CD4-positive, alpha-beta T cell treated with Interleukin-4 for 4 hours (primary cell): ENCODE data around the gene ZNF839.
A peak's percentile ranks its signal among the peaks of the same experiment; 100 is the strongest.
"Not testable (repeated sequence)": the region's sequence is repeated elsewhere in the genome, so short reads cannot be mapped to it uniquely, and the experiment has no call there.

ENCODE experiments used
- DNase-seq: peaks from one replicate; pipeline ENCODE4 v3.0.0-alpha.2; 2020

Gene ZNF839

DNA sequence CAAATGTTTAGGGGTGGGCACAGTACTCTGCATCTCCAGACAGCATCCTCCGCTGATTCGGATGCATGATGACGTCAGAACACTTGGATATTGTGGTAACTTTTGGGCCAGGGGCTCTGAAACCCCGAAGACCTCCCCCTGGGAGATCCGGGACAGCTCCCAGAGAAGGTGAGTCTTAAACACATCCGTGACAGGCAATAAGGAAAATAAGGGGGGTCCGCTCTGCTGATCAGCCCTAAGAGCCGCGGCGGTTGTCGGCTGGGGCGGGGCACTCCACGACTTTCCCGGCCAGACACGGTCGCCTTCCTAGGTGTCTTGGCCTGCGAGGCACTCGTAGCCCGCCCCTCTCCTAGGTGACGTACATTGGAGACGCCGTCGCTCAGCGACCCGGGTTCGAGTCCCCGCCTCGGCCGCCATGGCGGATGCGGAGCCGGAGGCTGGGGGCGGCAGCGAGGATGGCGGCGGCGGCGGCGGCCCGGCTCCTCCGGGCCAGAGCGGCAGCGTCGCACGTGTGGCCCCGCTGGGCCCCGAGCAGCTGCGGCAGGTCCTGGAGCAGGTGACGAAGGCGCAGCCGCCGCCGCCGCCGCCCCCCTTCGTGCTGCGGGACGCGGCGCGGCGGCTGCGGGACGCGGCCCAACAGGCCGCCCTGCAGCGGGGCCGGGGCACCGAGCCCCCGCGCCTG lies at the start of gene ZNF839:
Gene ZNF839, plus strand, starts transcription at position 396 of the 682 bp plus-strand sequence. Its CDS starts 20 bp downstream, at position 416.
- DNase-seq, result peak; percentile 93

DNA sequence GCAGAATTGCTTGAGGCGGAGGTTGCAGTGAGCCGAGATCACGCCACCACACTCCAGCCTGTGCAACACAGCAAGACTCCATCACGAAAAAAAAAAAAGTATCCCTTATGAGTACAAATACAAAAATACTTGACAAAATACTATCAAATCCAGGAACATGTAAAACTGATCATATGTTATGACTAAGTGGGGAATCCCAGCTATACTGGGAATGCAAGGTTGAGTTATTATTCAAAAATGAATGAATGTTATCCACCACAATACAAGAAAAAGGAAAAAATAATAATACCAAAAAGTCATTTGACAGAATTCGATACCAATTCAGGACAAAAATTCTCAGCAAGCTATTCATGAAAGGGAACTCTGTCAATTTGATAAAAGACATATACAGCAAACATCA lies 47.2 kb upstream of the ZNF839 start:
- DNase-seq, result no peak

DNA sequence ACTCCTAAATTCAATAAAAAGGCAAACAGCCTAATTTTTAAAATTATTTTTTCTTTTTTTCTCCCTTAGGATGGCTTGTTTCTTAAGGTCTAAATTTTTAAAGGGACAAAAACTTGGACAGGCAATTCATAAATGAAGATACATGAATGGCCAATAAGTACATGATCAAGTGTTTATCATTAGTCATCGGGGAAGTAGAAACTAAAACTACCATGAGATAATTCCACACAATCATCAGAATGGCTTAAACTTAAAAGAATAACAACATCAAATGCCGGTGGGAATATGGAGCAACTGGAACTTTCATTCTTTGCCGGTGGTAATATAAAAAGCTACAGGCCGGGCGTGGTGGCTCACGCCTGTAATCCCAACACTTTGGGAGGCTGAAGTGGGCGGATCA lies 43.7 kb upstream of the ZNF839 start:
- no peak for DNase-seq

DNA sequence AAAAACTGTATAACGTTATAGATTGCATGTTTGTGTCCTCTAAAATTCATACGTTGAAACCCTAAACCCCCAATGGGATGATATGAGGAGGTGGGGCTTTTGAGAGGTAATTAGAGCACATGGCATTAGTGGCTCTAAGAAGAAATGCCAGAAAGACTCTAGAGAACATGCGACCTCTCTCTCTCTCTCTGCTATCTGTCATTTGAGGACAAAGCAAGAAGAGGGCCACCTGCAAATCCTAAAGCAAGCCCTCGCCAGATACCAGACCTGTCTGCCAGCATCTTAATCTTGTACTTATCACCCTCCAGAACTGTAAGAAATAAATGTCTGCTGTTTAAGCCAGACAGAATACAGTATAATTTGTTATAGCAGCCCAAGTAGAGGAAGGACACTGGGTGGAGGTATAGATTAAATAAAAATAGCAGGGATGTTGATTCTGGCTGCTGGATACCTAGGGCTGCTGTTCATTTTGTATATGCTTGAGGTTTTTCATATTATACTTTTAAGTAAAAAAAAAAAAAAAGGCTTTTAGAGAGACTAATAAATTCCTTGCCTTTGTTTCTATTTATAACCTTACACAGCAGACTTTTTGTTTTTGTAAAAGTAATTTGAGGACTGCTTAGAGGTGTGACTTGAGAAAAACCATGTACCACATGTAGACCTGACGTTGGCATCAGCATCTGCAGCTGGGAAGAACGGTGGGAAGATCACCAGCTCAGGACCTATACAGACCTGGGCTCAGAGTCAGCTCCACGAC lies 41.5 kb upstream of the ZNF839 start:
- no peak for DNase-seq

DNA sequence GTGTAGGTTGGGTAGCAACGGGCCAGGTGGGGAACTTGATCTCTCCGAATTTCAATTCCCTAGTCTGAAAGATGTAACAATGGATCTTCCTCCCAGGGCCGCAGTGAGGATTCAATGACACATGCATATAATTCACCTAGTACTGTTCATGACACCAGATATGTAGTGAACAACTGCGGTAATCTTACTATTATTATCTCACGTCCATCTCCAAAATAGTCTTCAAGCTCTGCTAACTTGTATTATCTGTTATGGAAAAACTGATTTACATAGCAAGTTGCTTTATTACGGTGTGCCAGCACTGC lies 41.0 kb upstream of the ZNF839 start:
- no peak for DNase-seq

DNA sequence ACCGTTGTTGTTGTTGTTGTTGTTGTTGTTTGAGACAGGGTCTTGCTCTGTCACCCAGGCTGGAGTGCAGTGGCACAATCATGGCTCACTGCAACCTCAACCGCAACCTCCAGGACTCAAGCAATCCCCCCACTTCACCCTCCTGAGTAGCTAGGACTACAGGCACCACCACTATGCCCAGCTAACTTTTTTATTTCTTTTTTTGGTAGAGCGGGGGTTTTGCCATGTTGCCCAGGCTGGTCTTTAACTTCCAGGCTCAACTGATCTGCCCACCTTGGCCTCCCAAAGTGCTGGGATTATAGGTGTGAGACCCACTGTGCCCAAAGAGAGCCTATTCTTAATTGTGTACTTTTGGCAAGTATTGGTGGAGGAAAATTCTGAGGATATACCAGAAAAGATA lies 40.3 kb upstream of the ZNF839 start:
- DNase-seq, result no peak

DNA sequence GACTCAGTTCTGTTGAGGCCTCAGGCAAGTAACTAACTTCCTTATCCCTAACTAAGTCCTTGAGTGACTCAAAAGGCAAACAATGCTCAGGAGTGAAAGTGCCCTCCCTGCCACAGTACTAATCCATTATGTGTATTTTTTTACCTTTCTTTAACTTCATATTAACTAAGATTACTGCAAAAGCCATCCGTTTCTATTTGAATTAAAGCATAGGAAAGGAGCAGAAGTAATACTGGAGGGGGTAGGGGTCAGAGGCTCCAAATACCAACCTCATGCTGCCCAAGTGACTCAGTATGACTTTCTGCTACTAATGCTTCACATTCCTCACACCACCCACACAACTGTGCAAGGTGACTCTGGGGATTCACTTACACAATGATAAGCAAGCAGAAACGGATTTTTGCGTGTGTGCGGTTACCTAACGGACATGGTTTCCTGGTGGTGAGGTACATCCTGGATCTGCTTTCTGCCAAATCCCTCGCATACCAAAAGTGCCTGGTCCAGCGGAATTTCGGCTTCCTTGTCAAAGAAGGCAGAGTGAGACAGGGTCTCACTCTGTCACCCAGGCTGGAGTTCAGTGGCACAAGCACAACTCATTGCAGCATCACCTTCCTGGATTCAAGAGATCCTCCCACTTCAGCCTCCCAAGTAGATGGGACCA lies 39.7 kb upstream of the ZNF839 start:
- no peak for DNase-seq

DNA sequence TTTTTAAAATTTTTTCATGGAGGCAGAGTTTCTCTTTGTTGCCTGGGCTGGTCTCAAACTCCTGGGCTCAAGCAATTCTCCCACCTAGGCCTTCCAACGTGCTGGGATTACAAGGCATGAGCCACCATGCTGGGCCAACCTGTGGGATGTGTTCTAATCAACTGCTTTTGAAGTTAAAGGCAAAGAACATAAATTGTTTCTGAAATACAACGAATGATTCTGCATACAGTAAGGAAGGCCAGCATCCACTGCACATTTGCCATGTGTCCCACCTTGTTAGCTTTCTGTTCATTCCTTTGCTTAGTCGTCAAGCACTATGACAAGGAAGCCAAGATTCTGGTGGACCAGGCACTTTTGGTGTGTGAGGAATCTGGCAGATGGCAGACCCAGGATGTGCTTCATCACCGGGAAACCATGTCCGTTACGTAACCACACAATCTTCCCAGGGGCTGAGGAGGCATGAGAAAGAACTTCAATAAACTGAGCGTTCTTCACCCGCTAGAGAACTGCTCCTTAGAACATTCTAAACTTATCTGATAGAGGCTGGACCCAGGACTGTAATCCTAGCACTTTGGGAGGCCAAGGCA lies 39.1 kb upstream of the ZNF839 start:
- no peak for DNase-seq

DNA sequence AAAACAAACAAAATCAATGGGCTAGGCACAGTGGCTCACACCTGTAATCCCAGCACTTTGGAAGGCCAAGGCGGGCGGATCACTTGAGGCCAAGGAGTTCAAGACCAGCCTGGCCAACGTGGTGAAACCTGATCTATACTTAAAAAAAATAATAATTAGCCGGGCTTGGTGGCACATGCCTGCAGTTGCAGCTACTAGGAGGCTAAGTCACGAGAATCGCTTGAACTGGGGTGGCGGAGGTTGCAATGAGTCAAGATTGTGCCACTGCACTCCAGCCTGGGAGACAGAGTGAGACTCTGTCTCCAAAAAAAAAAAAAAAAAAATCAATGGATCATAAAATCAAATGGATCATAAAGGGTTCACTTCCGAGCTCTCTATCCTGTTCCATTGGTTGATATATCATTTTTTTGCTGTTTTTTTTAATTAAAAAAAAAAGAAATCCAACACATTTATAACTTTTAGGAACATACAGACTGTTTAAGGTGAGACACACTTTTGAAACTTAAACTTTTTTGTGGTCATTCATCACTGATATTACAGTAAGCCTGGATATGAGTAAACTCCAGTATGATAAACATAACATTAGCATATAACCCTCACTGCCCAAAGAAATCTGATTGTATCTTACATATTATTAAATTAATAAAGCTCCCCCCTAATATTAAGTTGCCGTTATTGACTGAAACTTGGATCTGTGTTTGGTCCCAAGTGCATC lies 36.6 kb upstream of the ZNF839 start:
- no peak for DNase-seq

DNA sequence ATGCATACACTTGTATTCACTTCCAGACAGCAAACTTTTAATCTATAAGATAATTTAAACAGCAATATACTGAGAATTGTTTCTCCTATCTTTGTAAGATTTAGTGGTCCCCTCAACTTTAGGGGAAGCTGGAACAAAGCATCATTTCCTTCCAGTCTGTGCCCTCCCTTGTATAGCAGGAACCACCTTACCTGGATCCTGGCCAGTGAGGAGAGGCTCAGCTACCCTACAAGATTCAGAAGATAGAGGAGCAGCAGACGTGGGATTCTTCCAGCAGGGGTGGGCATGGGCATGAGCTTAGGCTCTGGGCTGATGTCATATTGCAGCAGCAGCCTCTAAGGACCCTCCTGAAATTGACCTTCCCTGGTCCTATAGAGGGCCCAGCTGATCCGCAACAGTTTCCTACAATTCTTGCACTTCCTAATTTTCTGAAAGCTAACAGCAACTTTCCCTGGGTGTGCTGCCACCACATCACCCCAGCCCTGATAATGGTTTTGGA lies 35.9 kb upstream of the ZNF839 start:
- no peak for DNase-seq

DNA sequence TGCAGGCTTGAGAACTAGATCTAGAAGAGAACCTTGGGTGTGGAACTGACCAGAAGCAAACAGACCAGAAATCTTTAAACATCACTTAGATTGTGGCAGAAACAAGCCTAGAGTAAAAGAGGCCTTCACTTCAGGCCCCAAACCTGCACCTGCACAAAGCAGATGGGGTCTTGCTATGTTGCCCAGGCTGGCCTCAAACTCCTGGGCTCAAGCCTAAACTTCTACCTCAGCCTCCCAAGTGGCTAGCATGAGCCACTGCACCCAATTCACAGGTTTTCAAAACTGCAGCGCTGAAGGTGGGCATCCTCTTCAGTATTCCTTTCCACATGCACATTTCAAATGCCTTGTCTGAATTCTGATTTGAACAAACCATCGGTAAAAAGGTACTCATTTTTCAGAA lies 34.4 kb upstream of the ZNF839 start:
- DNase-seq, result no peak

DNA sequence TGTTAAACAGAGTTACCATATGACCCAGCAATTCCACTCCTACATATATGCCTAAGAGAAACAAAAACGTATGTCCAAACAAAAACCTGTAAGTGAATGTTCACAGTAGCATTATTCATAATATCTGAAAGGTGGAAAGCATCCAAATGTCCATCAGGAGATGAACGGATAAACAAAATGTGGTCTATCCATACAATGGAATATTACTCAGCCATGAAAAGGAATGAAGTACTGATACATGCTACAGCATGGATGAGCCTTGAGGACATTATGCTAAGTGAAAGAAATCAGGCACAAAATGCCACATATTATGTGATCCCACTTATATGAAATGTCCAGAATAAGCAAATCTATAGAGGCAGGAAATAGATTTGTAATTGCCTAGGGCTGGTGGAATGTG lies 31.4 kb upstream of the ZNF839 start:
- DNase-seq, result no peak

DNA sequence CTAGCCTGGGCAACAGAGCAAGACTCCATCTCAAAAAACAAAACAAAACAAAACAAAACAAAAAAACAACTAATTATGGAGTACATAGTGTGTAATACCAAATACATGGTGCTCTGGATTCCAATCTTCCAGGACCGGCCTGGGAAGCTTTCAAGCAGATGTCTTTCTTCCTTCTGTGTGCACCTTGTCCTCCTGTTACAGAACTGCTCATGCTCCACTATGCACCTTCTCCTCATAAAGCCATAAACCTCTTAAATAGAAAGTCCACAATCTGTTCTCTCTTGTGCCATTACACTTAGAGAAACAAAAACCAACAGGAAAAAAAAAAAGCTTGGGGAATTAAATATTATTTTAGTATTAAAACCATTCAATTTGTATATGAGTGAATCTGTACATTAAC lies 27.1 kb upstream of the ZNF839 start:
- no peak for DNase-seq

DNA sequence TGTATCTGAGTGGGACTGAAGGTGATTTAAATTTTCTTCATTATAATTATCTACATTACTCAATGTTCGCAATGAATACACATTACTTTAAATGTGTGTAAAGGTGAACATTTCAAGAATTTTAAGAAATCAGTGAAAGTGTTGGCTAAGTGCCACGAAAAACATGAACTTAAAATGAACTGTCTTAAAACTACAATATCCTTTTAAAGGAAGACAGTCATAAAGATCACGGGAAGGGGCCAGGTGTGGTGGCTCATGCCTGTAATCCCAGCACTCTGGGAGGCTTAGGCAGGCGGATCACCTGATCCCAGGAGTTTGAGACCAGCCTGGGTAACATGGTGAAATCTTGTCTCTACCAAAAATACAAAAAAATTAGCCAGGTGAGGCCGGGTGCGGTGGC lies 25.8 kb upstream of the ZNF839 start:
- DNase-seq, result no peak

DNA sequence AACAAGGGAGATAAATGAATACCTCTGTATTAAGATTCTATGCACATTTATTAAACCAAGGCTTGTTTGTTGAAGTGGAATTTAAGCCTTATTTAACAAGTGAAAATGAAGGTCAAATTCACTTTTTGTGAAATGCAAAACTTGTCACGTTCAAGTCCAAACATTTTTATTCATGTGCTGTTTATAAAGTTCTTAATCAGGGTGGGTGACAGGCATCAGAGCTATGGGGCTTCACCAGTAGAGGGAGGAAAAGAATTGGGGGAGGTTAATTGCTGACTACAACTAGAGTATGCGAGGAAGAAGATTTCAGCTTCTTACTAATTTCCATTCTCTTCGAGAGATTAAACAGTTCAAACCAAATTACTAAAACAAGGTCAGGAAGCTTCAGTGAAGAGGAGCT lies 24.3 kb upstream of the ZNF839 start:
- no peak for DNase-seq

DNA sequence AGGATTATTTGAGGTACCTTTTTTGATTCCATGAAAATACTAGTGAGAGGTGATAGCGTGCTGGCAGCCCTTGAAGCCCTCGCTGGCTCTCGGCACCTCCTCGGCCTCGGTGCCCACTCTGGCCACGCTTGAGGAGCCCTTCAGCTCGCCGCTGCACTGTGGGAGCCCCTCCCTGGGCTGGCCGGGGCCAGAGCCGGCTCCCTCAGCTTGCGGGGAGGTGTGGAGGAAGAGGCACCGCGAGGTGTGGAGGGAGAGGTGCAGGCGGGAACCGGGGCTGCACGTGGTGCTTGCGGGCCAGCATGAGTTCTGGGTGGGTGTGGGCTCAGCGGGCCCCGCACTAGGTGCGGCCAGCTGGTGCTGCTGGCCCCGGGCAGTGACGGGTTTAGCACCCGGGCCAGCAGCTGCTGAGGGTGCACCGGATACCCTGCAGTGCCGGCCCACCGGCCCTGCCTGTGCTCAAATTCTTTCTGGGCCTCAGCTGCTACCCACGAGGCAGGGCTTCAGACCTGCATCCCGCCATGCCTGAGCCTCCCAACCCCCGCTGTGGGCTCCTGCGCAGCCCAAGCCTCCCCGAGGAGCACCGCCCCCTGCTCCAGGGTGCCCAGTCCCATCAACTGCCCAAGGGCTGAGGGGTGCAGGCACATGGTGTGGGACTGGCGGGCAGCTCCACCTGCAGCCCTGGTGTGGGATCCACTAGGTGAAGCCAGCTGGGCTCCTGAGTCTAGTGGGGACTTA lies 21.9 kb upstream of the ZNF839 start:
- DNase-seq, result no peak

DNA sequence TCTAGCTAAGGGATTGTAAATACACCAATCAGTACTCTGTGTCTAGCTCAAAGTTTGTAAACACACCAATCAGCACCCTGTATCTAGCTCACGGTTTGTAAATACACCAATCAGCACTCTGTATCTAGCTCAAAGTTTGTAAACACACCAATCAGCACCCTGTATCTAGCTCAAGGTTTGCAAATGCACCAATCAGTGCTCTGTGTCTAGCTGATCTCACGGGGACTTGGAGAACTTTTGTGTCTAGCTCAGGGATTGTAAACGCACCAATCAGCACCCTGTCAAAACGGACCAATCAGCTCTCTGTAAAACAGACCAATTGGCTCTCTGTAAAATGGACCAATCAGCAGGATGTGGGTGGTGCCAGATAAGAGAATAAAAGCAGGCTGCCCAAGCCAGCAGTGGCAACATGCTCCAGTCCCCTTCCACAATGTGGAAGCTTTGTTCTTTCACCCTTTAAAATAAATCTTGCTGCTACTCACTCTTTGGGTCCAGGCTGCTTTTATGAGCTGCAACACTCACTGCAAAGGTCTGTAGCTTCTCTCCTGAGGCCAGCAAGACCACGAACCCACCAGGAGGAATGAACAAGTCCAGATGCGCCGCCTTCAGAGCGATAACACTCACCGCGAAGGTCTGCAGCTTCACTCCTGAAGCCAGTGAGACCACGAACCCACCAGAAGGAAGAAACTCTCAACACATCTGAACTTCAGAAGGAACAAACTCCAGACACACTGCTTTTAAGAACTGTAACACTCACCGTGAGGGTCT lies 21.1 kb upstream of the ZNF839 start:
- DNase-seq, result not testable (repeated sequence)

DNA sequence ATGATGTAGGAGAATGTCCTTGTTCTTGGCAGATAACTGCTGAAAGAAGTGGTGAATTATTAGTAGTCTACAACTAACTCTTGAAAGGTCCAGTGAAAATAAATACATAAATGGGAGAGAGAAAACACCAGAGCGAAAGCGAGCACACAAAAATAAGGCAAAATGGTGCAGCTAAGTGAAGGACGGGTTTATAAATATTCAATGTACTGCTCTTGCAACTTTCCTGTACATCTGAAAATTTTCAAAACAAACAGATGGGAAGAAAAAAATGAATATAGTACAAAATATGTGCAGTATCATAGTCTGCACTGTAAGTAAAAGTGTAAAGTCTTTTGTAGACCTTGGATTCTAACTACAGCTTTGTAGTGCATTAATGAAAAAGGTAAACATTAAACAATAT lies 15.9 kb upstream of the ZNF839 start:
- DNase-seq, result no peak

DNA sequence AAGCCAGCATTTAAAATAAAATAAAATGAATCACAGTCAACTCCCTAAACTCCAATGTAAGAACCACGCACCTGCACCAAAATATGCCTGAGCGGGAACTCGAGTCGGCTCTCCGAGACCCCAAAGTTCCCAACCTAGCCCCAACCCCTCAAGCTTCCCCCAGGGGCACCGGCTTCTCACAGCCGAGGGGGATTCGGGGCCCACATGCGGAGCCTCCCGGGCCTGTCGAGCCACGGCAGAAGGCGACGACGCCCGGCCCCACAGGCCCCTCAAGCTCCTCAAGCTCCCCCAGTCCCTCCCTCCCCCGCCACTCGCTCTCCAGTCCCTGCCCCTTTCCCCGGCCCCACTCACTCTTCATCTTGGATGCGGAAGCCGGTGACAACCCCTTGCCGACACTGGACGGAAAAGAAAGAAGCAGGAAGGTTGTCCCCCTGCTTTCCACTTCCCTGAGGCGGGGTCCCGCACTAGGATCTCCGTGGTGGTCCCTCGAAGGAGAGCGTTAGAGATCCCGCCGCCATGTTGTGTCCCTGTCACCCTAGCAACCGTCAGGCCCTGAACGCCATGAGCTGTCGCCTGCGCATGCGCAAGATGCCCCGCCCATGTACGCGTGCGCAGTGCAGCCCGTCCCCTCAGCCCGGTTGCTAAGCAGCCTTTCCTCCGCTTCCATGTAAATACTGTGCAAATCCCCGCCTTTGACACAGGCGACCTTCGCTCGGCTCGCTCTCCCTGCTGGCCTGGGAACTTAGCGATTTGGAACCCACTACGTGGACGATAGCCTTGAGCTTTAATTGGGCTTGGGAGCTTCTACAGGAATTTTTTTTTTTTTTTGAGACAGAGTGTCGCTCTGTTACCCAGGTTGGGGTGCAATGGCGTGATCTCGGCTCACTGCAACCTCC lies 14.7 kb upstream of the ZNF839 start, which contains the start of gene MOK:
Gene MOK, minus strand, starts transcription at position 554 of the 896 bp plus-strand sequence. Its CDS starts 196 bp downstream, at position 358.
- DNase-seq, result peak; percentile 97
